ENCODE results near the gene SLC1A7.

The SLC1A7 gene

DNA sequence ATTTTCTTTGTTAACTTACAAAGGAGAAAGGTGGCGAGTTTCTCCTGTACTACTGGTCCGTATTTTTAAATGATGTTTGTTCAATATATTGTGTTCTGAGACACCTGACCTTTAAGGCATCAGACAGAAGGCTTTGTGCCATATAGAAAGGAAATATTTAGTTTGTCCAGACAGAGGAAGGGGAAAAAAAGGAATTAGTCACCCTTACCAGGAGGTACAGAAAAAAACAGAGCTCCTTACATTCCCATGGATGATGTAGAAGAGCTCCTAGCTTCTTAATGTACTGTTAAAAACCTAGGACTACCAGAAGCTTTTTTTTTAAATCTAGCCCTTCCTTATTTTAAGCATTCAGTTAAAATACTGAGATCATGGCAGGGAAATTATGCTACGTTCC lies 92.9 kb downstream of the SLC1A7 start:
- DNase-seq = no peak

DNA sequence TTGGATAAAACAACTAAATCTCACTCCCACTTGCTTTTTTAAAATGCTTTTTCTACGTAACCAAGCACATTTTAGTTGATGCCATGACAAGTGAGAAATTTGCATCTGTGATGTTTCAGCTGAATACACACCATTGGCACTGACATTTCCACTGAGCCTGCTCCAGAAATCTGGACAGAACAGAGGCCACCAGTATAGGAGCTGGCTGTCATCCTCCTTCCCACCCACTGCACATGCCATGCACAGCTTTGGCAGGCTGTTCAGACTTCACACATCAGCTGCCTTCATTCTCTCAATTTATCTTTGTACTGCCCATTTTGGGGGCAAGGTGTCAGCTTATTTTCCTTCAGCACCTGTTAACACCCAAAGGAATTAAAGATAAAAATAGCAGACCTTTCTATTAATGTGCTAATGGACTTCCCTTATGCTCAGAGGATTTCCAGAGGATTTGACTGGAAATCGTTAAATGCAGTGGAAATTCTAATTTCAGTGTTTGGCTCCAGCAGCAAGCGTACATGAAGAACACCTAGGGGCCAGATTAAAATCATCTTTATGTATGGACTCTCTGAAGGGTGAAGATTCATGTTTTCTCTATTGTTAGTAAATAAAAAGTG lies 93.4 kb downstream of the SLC1A7 start:
- no peak for DNase-seq

- DNase-seq = peak; percentile 28
These were observed 94.4 kb downstream of the SLC1A7 start for GRCh38 chr1:53047737-53048736.

GRCh38 chr1:53046930-53047329 lies 95.5 kb downstream of the SLC1A7 start:
- no peak for DNase-seq

GRCh38 chr1:53044926-53045325 lies 97.5 kb downstream of the SLC1A7 start:
- no peak for DNase-seq

DNA sequence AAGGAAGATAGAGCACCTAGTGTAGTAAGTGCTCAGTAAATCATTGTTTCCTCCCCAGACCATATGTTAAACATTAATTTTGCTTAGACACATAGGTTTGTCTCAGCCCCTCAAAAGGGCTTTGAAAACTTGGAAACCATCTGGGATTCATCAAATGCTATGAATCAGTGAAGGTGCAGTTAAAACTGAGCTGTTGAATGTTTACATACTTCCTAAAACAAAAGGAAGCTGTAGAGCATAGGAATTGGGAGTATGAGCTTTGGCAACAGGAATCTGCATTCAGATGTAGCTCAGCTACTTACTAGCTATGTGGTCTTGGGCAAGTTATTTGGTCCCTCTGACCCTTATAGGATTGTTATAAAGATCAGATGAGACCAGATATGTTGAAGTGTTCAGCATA lies 99.2 kb downstream of the SLC1A7 start:
- no peak for DNase-seq

DNA sequence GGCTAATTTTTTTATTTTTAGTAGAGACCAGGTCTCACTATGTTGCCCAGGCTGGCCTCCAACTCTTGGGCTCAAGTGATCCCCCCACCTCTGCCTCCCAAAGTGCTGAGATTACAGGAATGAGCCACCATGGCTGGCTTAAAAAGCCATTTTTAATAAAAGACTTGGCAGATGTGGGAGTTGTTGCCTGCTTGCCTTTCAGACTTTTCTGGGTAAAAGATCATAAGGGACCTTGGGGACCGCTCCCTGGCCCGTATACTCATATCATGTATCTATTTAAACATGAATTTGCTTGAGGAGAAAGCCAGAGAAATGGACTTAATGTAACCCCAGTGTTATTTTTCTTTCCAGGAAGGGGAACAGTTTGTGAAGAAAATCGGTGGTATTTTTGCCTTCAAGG lies 103.9 kb downstream of the SLC1A7 start:
- no peak for DNase-seq
